Stimulated activated CD4-positive, alpha-beta T cell treated with anti-CD3 and anti-CD28 coated beads, Interleukin-12 subunit alpha, Interleukin-12 subunit beta, amount 100 ng/mL, for 48 hours (primary cell): ENCODE results near the gene KTN1.
A peak's percentile ranks its signal among the peaks of the same experiment; 100 is the strongest.

Source experiments
- DNase-seq, 3 donors: peaks; one replicate each; pipeline ENCODE4 v3.0.0-alpha.2; 2020; ENCODE audit warnings: low read depth in 2 of 3, low spot score in 1 of 3

The KTN1 gene

GRCh38 chr14:55574988-55575387 lies 5.0 kb upstream of the KTN1 start:
- no peak for DNase-seq

DNA sequence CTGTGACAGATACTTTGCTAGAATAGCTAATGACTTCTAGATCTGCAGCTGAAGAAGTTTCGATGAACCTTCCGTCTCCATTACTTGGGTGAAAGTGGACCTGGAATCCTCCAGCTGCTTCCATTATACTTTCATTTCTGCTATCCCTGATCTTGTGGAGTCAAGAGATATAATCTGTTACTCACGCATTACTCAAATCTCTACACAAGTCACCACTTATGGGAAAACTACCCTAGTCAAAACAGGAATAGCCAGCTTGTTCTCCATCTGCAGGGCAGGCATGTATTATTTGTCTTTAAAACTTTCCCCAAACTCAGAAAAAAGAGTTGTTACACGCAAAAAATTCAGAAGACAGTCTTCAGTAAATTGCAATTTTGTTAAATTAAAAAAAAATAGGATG lies 2.8 kb upstream of the KTN1 start:
- no peak for DNase-seq

DNA sequence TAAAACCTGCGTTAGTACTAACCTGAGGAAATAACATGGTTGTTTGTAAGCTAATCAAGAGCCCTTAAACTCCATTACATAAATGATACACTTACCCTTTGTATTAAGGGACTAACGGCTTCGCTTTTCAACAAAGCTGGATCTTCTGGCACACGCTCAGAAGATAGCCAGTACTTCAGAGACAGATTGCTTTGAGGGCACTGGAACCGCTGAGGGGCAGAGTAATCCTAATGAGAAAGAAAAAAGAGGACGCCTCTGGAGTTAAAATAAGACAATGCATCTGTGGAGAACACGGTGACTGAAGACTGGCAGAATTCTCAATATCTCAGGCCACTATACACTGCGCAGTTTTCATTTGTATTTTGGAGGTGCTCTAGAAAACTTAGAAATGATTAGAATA lies 1.5 kb upstream of the KTN1 start:
- no peak for DNase-seq

GRCh38 chr14:55580470-55581341 lies 699 bp downstream of the KTN1 start:
- DNase-seq: peak; percentile 7 to 34 (median 20)

- DNase-seq: peak in 1 of 3 donors; percentile 3
These were observed 1.4 kb downstream of the KTN1 start for GRCh38 chr14:55581342-55581771.

GRCh38 chr14:55582746-55583145 lies 2.7 kb downstream of the KTN1 start:
- no peak for DNase-seq

GRCh38 chr14:55583942-55584468 lies 4.0 kb downstream of the KTN1 start:
- DNase-seq: no peak

- DNase-seq: no peak
These were observed 5.8 kb downstream of the KTN1 start for GRCh38 chr14:55585854-55586253.

DNA sequence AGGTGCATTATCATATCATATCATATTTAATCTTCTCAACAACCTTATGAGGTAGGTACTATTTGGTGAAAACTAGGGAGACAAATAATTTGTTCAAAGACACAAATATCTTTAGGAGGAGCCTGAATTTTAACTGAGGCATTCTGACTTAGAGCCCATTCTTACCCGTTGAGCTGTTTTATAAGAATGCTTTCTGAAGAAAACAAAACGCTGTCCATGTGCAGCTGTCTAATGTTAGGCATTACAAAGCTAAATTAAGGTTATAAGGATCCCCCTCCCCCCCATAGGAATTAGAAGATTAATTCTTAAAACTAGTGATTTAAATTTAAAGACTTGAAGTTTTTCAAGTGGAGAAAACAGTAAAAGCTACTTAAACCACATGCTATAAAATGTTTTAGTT lies 6.4 kb downstream of the KTN1 start:
- DNase-seq: no peak

DNA sequence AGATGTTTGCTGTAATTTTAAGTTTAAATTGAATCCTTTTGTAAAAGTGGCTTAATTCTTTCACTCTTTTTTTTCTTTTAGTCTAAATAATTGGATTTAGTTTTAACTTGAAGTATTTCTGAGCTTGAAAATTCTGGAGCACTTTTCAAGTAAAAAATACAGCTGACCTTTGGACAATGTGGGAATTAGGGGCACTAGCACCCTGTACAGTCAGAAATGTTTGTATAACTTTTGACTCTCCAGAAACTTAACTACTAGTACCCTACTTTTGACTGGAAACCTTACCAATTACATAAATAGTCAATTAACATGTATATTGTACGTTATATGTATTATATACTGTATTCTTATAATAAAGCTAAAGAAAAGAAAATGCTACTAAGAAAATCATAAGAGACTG lies 7.8 kb downstream of the KTN1 start:
- no peak for DNase-seq

DNA sequence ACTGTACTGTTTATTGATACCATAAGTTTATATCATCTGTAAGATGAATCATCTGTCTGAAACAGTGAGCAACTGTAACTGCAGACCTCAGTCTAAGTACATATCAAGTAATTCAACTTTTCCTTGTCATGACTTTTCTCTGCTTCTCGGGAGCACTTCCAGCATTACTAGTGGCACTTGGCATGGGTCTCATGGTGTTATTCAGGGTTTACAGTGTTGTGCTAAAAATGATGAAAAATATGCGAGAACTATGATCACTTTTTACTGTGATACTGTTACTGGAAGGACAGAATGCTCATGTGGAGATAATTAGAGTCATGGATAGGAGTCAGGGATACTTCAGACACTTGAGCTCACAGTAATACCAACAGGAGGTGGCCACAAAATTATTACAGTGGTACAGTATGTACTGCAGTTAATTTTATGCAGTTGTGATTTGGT lies 8.3 kb downstream of the KTN1 start:
- DNase-seq: no peak

DNA sequence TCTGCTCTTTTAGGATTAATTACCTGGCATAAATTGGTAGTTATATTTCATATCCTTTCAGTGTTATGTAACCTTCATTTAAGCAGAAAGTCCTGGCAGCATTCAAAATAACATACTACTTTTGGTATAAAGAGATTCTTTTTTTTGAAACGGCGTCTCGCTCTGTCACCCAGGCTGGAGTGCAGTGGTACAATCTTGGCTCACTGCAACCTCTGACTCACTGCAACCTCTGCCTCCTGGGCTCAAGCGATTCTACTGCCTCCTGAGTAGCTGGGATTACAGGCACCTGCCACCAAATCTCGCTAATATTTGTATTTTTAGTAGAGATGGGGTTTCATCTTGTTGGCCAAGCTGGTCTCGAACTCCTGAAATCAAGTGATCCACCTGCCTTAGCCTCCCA lies 9.2 kb downstream of the KTN1 start:
- no peak for DNase-seq

DNA sequence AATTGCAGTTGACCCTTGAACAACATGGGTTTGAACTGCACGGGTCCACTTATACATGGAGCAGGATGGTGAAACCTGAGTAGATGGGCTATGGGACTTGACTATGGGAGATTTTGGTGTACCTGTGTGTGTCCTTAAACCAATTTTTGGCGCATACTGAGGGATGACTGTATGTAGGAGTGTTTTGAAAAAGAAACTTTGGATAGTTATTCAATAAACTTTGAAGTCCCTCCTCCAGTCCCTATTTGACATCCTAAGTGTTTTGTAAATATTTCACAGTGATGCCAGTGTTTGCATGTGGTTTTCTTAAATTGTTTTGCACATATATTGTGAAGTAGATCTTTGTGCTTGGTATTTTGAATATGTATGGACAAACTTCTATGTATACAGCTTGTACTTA lies 12.4 kb downstream of the KTN1 start:
- no peak for DNase-seq

GRCh38 chr14:55593698-55594097 lies 13.7 kb downstream of the KTN1 start:
- no peak for DNase-seq

DNA sequence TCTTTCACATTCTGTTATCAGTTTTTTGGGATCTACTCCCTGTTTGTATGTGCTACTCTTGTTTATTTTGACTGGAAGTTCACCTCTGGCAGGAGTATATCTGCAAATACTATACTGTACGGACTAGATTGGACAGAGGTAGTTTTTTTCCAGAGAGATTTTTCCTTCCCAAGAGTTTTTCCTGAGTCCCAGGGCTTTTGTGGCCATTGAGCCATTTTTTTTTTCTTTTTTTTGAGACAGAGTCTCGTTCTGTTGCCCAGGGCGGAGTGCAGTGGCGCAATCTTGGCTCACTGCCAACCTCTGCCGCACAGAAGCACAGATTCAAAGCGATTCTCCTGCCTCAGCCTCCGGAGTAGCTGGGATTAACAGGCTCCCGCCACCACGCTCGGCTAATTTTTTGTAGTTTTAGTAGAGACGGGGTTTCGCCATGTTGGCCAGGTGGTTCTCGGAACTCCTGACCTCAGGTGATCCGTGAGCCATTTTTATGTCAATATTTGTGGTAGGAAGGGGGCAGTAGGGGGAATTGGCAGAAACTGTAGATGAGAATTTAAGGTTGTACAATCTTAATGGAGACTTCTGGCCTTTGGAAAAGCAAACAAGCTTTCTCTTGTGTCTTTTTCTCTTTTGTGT lies 19.4 kb downstream of the KTN1 start:
- no peak for DNase-seq

DNA sequence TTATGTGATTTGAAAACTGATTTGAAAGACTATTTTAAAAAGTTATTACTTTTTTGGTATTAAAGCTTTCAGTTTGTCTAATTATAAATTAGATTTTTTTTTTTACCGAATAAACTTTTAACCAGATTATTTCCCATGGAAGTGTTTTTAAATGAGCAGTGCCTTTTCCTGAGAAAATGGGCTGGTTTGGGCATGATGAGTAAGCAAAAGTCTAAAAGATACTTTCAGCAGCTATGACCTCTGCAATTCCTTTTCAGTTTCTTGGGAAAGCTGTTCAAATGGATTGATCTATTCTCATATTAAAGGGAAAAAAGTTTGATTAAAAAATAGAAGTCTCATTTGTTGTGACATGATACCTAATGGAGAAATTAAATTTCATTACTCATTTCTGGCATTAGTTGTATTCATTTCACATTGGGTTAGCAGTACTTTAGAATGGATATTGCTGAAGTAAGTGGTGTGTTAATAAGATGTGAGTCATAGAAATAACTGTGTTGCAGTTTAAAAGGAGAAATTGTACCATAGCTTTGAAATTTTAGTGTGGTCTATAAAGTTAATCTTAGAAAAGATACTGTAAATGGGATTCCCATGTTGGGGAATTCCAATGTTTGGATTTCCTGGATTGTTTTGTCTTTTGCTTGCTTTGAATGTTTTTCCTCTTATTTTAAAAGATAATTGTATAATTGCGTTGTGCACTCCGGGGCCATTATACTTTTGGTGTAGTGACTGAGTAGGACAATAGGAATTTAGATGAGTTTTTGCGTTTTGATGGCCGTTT lies 21.0 kb downstream of the KTN1 start:
- DNase-seq: no peak

DNA sequence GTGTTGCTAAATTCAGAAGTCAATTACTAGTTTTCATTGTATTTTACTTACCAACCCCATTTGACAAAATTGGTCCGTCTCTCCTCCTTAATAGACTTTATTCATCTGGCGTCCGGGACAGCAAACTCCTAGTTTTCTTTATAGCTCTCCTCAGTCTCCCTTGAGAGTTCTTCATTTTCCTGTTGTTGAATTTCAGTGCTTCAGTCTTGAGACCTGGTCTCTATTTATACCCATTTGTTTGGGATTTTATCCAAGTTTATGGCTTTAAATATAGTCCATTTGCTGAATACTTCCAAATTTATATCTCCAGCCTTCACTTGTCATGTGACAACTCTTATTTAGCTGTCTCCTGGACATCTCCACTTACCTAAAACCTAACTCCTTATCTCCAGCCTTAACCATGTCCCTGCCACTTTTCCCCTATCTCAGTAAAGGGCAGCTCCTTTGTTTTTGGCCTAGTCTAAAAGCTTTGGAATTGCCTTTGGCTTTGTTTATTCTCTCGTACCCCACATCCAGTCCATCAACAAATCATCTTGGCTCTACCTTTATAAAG lies 23.5 kb downstream of the KTN1 start:
- no peak for DNase-seq

DNA sequence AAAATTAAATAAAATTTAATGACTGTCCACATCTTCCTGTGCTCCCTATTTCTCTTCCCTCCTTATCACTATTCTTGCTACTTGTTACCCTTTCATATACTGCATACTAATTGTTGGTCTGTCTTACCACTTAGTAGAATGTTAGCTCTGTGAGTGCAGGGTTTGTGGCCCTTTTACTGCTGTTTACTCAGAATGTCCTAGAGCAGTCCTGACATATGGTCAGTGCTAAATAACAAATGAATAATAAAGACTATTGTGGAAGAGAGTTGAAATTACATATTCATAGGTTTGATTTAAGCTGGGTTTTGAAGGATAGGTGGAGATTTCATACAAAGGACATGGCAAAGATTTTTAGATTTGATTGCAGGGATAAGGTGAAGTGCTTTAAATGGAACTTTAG lies 24.5 kb downstream of the KTN1 start:
- no peak for DNase-seq

DNA sequence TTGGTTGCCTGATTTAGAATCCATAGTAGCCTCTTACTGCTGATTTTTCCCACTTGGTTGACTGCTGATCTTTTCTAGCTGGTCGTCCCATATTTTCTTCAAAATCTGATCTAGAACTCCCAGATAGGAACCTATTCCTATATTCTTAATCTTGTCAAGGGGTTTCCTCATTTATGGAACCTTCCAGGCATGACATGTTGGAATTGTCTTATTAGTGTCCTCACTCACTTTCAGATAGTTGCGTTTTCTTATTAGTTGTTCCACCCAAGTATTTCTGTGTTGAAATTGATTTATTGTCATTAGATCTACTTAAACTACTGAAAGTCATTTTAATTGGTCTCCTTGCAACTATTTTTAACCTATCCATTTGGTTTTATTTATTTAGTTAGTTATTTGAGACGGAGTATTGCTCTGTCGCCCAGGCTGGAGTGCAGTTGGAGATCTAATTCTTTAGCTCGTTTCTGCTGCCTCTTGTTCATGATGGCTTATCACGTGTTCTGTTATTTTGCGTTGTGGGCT lies 25.0 kb downstream of the KTN1 start:
- no peak for DNase-seq

- no peak for DNase-seq
These were observed 25.8 kb downstream of the KTN1 start for GRCh38 chr14:55605793-55606192.

DNA sequence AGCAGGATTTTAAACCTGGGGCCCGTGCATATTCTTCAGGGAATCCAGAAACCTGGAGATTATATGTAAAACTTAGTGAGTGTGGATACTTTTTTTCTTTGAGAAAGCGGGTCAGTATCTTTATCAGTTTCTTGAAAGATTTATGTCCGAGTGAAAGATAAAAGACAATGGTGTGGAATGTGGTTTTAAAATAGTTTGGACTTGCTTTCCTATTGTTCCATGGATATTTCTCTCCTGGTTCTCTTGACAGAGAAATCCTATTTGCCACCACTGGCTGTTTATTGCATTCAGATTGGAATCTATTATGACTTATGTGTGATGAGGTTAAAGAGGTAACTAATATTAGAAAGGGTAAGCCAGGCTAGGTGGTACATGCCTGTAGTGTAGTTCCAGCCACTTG lies 27.4 kb downstream of the KTN1 start:
- DNase-seq: no peak
